H1 (cell line): Measurements from ENCODE around the gene KRTAP2-4.

ENCODE experiments used
- ATF3 ChIP-seq: IDR thresholded peaks from 2 replicates; pipeline ENCODE4 v1.6.1; 2011; ENCODE audit warnings: low read depth, mild to moderate bottlenecking, low read length; ENCODE audit not compliant: insufficient read depth
- CTCF ChIP-seq, 3 experiments: IDR thresholded peaks; 1 replicate in 2 of 3; 2 replicates in 1 of 3; pipeline versions ENCODE4 v1.5.1 to v1.6.1; 2011; ENCODE audit warnings: low read length in 3 of 3, mild to moderate bottlenecking in 3 of 3, inconsistent platforms in 2 of 3, low read depth in 1 of 3, moderate library complexity in 1 of 3; ENCODE audit not compliant: insufficient read depth in 1 of 3; ENCODE audit errors: control extremely low read depth in 1 of 3
- KDM5A ChIP-seq: fragments of 200-600 bp; IDR thresholded peaks from 2 replicates; pipeline ENCODE4 v1.7.1; 2012; ENCODE audit warnings: mild to moderate bottlenecking, low read length, inconsistent platforms, mixed read lengths
- POLR2A ChIP-seq, 2 experiments: IDR thresholded peaks; 1 replicate in 1 of 2; 2 replicates in 1 of 2; pipeline ENCODE4 v1.6.1; 2011; ENCODE audit warnings: low read depth in 2 of 2, low read length in 2 of 2, mild to moderate bottlenecking in 2 of 2; ENCODE audit errors: control extremely low read depth in 1 of 2
- ZNF274 ChIP-seq: IDR thresholded peaks from 2 replicates; pipeline ENCODE4 v1.7.0; 2012; ENCODE audit warnings: low read length, borderline replicate concordance; ENCODE audit errors: extremely low read depth

GRCh38 chr17:41058741-41059140, 6.9 kb downstream of the KRTAP2-4 start:
- TF ChIP-seq POLR2A (IDR thresholded peaks at IDR 0.05; ENCODE audit: control extremely low read depth in 1 of 2, low read depth in 2 of 2, low read length in 2 of 2) (no peak), ZNF274 (no peak), ATF3 (no peak), CTCF (IDR thresholded peaks at IDR 0.05; ENCODE audit: control extremely low read depth in 1 of 3, insufficient read depth in 1 of 3, low read depth in 1 of 3, low read length in 3 of 3) (no peak), KDM5A (no peak)
